Activated CD8-positive, alpha-beta memory T cell treated with anti-CD3 and anti-CD28 coated beads, Interleukin-2, amount 10 ng/mL, durations not matched to agents 7 days and 5 days (primary cell): ENCODE measurements around the gene DNMT1. TPM values are rescaled to one million over a fixed set of nuclear protein-coding genes. Genes with fewer than 3 reads are reported as not detected.

Experiments
- ATAC-seq: fragments of 150-1000 bp; cut with Tn5 transposase; one replicate; pipeline ENCODE4 v1.10.0; 2021; ENCODE audit warnings: moderate library complexity
- CTCF ChIA-PET: fragments of 350-600 bp; sonication (Branson Sonifier 250); formaldehyde crosslinking; loops from one replicate; lab custom pipeline; 2021; ENCODE audit warnings: antibody characterized with exemption; lab: Charles Lee
- DNase-seq: peaks from one replicate; pipeline ENCODE4 v3.0.0-alpha.2; 2020
- H3K27ac Mint-ChIP-seq: one replicate; pipeline ENCODE4 v1.8.0; 2021; ENCODE audit warnings: mild to moderate bottlenecking, mixed read lengths
- H3K27me3 Mint-ChIP-seq: one replicate; pipeline ENCODE4 v1.8.0; 2021; ENCODE audit warnings: mixed read lengths
- H3K36me3 Mint-ChIP-seq: one replicate; pipeline ENCODE4 v1.8.0; 2021; ENCODE audit warnings: mild to moderate bottlenecking, mixed read lengths
- H3K4me1 Mint-ChIP-seq: one replicate; pipeline ENCODE4 v1.8.0; 2021; ENCODE audit warnings: mixed read lengths
- H3K4me3 Mint-ChIP-seq: one replicate; pipeline ENCODE4 v1.8.0; 2021; ENCODE audit warnings: mild to moderate bottlenecking, moderate library complexity, mixed read lengths
- H3K9me3 Mint-ChIP-seq: one replicate; pipeline ENCODE4 v1.8.0; 2022; ENCODE audit warnings: low read depth, mixed read lengths
- total RNA-seq, 2 experiments: library from RNA; stranded (reverse); gene quantifications; one replicate each; pipeline ENCODE4 v1.2.3, GENCODE V29; 2021

Gene DNMT1
- total RNA-seq, 2 experiments from 2014 or later: 433 to 500 TPM

- Mint-ChIP-seq H3K9me3 (no peaks in the 10 kb centered on the region), H3K4me3 (no peak overlapping the region), H3K36me3 (peaks cover 62% of the 10 kb centered on the region), H3K4me1 (peaks cover 29% of the 10 kb centered on the region), H3K27me3 (no peaks in the 10 kb centered on the region), H3K27ac (peak overlapping the region; percentile 86)
- DNase-seq (no peak), ATAC-seq (no peak)
- CTCF ChIA-PET: interaction anchor here (0.8 to 1.0 kb wide), 2 partner anchors 9 to 22 kb away, joined by 3 read pairs; partner anchors contain the start of gene EIF3G
Measured at GRCh38 chr19:10141973-10142372, 52.8 kb downstream of the DNMT1 start.

- Mint-ChIP-seq H3K36me3 (peaks cover 59% of the 10 kb centered on the region), H3K4me3 (no peak overlapping the region), H3K27ac (no peak overlapping the region), H3K27me3 (no peaks in the 10 kb centered on the region), H3K9me3 (no peaks in the 10 kb centered on the region), H3K4me1 (peaks cover 28% of the 10 kb centered on the region)
- CTCF ChIA-PET: interaction anchor here (0.8 to 1.0 kb wide), 2 partner anchors 9 to 22 kb away, joined by 3 read pairs; partner anchors contain the start of gene EIF3G
- DNase-seq (no peak), ATAC-seq (no peak)
Measured at GRCh38 chr19:10141479-10141878, 53.3 kb downstream of the DNMT1 start.

GRCh38 chr19:10139952-10140351 is 54.8 kb downstream of the DNMT1 start:
- no peak overlapping the region for H3K27ac Mint-ChIP-seq
- peaks cover 18% of the 10 kb centered on the region for H3K4me1 Mint-ChIP-seq
- no peak overlapping the region for H3K4me3 Mint-ChIP-seq
- peaks cover 45% of the 10 kb centered on the region for H3K36me3 Mint-ChIP-seq
- H3K9me3 Mint-ChIP-seq: no peaks in the 10 kb centered on the region
- no peaks in the 10 kb centered on the region for H3K27me3 Mint-ChIP-seq
- CTCF ChIA-PET: interaction anchor here (0.7 kb wide), 1 partner anchor 112 kb away, joined by 3 read pairs; no protein-coding TSS in a partner anchor
- ATAC-seq (no peak), DNase-seq (no peak)

- H3K9me3 Mint-ChIP-seq: no peaks in the 10 kb centered on the region
- no peak overlapping the region for H3K27ac Mint-ChIP-seq
- no peak for DNase-seq
- ATAC-seq: no peak
- peaks cover 13% of the 10 kb centered on the region for H3K4me1 Mint-ChIP-seq
- H3K36me3 Mint-ChIP-seq: peaks cover 41% of the 10 kb centered on the region
- no peaks in the 10 kb centered on the region for H3K27me3 Mint-ChIP-seq
- CTCF ChIA-PET: no interaction called here
- H3K4me3 Mint-ChIP-seq: no peak overlapping the region
Measured at GRCh38 chr19:10138879-10139795, 55.6 kb downstream of the DNMT1 start.

GRCh38 chr19:10137751-10138682 is 56.7 kb downstream of the DNMT1 start:
- no peak for ATAC-seq
- DNase-seq: no peak
- peaks cover 5% of the 10 kb centered on the region for H3K4me1 Mint-ChIP-seq
- no peaks in the 10 kb centered on the region for H3K27me3 Mint-ChIP-seq
- CTCF ChIA-PET: interaction anchor here (0.5 to 0.6 kb wide), 2 partner anchors 57 to 121 kb away, joined by 3 read pairs; no protein-coding TSS in a partner anchor
- no peaks in the 10 kb centered on the region for H3K9me3 Mint-ChIP-seq
- H3K36me3 Mint-ChIP-seq: peaks cover 40% of the 10 kb centered on the region
- no peak overlapping the region for H3K27ac Mint-ChIP-seq
- no peak overlapping the region for H3K4me3 Mint-ChIP-seq

GRCh38 chr19:10136936-10137335 is 57.8 kb downstream of the DNMT1 start:
- Mint-ChIP-seq H3K27ac (no peak overlapping the region), H3K4me3 (no peak overlapping the region), H3K4me1 (no peaks in the 10 kb centered on the region), H3K36me3 (peaks cover 40% of the 10 kb centered on the region), H3K27me3 (no peaks in the 10 kb centered on the region), H3K9me3 (no peaks in the 10 kb centered on the region)
- CTCF ChIA-PET: no interaction called here
- ATAC-seq (no peak), DNase-seq (no peak)

- H3K27ac Mint-ChIP-seq: no peak overlapping the region
- H3K4me1 Mint-ChIP-seq: no peaks in the 10 kb centered on the region
- DNase-seq: no peak
- H3K27me3 Mint-ChIP-seq: no peaks in the 10 kb centered on the region
- no peak overlapping the region for H3K4me3 Mint-ChIP-seq
- CTCF ChIA-PET: interaction anchor here (1.0 kb wide), 1 partner anchor 205 kb away, joined by 3 read pairs; no protein-coding TSS in a partner anchor
- no peak for ATAC-seq
- peaks cover 33% of the 10 kb centered on the region for H3K36me3 Mint-ChIP-seq
- H3K9me3 Mint-ChIP-seq: no peaks in the 10 kb centered on the region
Measured at GRCh38 chr19:10135551-10136334, 59.0 kb downstream of the DNMT1 start.

GRCh38 chr19:10134040-10134439 is 60.7 kb downstream of the DNMT1 start:
- ATAC-seq (no peak), DNase-seq (no peak)
- Mint-ChIP-seq H3K27me3 (no peaks in the 10 kb centered on the region), H3K4me3 (no peak overlapping the region), H3K9me3 (no peaks in the 10 kb centered on the region), H3K36me3 (peaks cover 32% of the 10 kb centered on the region), H3K4me1 (no peaks in the 10 kb centered on the region), H3K27ac (no peak overlapping the region)
- CTCF ChIA-PET: no interaction called here

GRCh38 chr19:10133596-10133995 is 61.2 kb downstream of the DNMT1 start:
- Mint-ChIP-seq H3K9me3 (no peaks in the 10 kb centered on the region), H3K36me3 (peaks cover 27% of the 10 kb centered on the region), H3K27ac (no peak overlapping the region), H3K4me3 (no peak overlapping the region), H3K27me3 (no peaks in the 10 kb centered on the region), H3K4me1 (no peaks in the 10 kb centered on the region)
- ATAC-seq (no peak), DNase-seq (no peak)
- CTCF ChIA-PET: interaction anchor here (1.1 to 1.5 kb wide), 2 partner anchors 8 to 13 kb away, joined by 3 to 5 read pairs; no protein-coding TSS in a partner anchor

- no peak for DNase-seq
- Mint-ChIP-seq H3K9me3 (no peaks in the 10 kb centered on the region), H3K4me1 (no peaks in the 10 kb centered on the region), H3K4me3 (no peak overlapping the region), H3K27ac (no peak overlapping the region), H3K27me3 (no peaks in the 10 kb centered on the region), H3K36me3 (peaks cover 26% of the 10 kb centered on the region)
- no peak for ATAC-seq
- CTCF ChIA-PET: interaction anchor here (1.1 to 1.5 kb wide), 2 partner anchors 9 to 12 kb away, joined by 3 to 5 read pairs; no protein-coding TSS in a partner anchor
Measured at GRCh38 chr19:10132905-10133304, 61.8 kb downstream of the DNMT1 start.

GRCh38 chr19:10126213-10126639 is 68.5 kb downstream of the DNMT1 start:
- H3K4me1 Mint-ChIP-seq: no peaks in the 10 kb centered on the region
- peaks cover 17% of the 10 kb centered on the region for H3K36me3 Mint-ChIP-seq
- no peak overlapping the region for H3K4me3 Mint-ChIP-seq
- no peak overlapping the region for H3K27ac Mint-ChIP-seq
- DNase-seq (no peak), ATAC-seq (no peak)
- H3K9me3 Mint-ChIP-seq: no peaks in the 10 kb centered on the region
- CTCF ChIA-PET: no interaction called here
- no peaks in the 10 kb centered on the region for H3K27me3 Mint-ChIP-seq

- Mint-ChIP-seq H3K4me1 (peaks cover 7% of the 10 kb centered on the region), H3K36me3 (peaks cover 15% of the 10 kb centered on the region), H3K4me3 (no peak overlapping the region), H3K27ac (no peak overlapping the region), H3K27me3 (no peaks in the 10 kb centered on the region), H3K9me3 (no peaks in the 10 kb centered on the region)
- CTCF ChIA-PET: no interaction called here
- no peak for ATAC-seq
- DNase-seq: no peak
Measured at GRCh38 chr19:10124429-10124828, 70.3 kb downstream of the DNMT1 start.
